ENCODE measurements around the gene GNAL.
"Not testable (repeated sequence)": the region's sequence is repeated elsewhere in the genome, so short reads cannot be mapped to it uniquely, and the experiment has no call there.

GNAL gene

DNA sequence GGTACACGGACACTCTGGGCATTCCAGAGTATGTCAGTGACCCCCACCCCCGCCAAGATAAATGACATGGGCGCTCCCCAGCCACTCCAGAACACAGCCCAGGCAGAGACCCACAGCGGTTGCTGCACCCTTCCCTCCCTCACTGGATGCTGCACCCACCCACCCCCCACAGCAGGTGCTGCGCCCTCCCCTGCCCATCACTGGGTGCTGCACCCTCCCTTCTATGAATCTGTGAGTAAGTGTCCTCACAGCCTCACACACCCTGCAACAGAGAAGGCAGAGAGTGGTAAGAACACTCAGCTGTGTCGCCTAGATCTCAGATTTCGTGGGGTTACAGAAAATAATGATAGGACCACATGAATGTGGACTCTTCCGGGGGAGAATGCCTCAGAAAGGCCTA lies 185.6 kb downstream of the GNAL start:
- DNase-seq (ENCODE audit: low read depth), result no peak

DNA sequence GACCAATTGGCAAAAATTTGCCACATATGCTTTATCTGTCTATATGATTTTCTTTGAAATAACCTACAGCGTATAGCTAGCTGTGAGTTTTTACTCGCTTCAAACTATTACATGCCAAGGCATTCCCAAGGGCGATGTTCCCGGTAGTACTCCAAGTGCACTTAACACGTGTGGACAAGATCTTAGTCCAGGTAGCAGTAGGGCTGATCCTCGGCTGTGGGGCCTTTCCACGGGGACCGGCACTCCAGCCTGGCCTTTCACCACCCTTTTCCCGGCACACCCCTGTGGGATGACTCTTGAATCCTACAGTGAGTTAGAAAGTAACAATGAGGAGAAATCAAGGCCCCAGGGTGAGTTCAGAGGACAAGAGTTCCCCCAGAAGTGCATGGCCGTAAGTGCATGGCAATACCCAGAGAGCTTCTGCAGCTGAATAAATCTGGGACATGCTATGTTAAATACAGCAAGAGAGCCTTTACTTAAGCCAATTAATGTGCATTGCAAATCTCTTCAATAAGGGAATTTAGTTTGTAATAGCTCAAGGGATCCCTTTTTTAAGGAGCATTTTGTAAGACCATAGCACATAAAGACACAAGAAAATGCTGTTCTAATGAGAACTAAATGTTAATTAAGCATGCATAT lies 188.6 kb downstream of the GNAL start:
- no peak for DNase-seq (ENCODE audit: low read depth)

DNA sequence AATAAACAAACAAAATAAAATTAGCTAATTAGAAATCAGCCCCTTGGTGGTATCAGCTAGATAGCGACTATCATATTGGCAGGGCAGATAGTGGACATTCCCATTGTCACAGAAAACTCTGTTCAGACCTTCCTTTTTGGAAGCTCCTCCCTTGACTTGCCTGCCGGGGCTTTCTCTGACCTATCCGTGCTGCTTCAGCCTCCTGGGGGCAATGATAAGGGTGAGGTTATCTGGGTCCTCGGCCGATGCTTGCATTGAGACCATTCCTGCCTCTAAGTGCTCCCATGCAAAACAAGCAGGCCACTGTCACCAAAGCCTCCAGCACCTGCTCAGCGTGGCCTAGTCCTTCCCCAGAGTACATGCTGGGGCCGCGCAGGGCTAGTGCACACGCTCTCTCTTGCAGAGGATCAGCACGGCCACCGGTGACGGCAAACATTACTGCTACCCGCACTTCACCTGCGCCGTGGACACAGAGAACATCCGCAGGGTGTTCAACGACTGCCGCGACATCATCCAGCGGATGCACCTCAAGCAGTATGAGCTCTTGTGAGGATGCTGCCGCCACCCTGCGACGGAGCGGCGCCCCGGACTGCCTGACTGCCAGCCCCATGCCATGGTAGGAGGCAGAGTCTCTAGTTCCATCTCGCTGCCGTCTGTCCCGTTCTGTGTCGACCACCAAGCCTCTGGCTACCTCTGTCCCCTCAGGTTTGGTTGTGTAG lies 191.7 kb downstream of the GNAL start:
- DNase-seq (ENCODE audit: low read depth), result no peak

DNA sequence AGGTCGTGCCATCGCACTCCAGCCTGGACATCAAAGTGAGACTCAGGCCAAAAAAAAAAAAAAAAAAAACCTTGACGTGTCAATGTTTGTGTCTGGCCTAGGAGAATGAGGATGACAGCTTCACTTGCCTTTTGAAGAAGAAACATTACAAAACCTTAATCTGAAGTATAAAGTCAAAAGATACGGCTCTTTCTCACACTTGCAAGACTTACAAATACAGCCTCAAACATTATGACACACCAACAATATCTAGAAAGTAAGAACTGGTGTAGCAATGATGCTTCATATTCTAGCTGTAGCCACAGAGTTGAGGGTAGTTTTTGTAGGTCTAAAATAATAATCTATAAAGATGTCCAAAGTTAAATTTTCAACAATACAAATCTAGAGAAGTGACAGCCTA lies 193.6 kb downstream of the GNAL start:
- DNase-seq (ENCODE audit: low read depth), result no peak

GRCh38 chr18:11883153-11883552 lies 194.1 kb downstream of the GNAL start:
- DNase-seq (ENCODE audit: low read depth), result no peak

GRCh38 chr18:11884396-11885030 lies 195.4 kb downstream of the GNAL start:
- no peak for DNase-seq (ENCODE audit: low read depth)

DNA sequence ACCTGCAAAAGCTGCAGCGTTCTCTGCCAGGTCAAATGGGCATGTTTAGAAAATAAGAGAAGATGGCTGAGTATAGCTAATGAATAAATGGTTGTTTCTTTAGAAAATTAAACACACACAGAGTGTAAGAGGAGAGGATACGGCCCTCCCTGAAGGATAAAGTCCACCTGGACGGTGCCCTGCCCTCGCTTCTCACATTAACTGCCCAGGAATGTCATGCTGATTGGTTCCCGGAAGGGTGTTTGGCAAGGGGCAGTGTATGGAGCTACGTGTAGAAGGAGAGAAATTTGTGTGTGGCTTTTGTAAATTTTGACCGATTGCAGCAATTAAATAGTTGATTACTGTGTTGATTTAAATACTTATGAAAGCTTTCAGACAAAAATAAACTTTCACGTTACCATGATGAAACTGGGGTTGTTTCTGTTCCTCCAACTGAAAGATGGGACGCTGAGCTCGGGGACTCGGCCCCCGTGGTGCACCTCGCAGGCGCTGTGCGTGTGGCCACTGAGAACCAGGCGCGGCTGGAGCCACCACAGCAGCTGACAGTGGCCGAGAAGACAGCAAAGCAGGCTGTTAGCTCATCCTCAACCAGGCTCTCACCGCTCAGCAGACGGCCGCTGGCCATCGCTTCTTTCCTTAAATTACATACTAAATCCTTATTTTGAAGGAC lies 196.3 kb downstream of the GNAL start:
- DNase-seq (ENCODE audit: low read depth), result no peak

- DNase-seq (ENCODE audit: low read depth), result no peak
Measured at GRCh38 chr18:11886577-11887110, 197.6 kb downstream of the GNAL start.

DNA sequence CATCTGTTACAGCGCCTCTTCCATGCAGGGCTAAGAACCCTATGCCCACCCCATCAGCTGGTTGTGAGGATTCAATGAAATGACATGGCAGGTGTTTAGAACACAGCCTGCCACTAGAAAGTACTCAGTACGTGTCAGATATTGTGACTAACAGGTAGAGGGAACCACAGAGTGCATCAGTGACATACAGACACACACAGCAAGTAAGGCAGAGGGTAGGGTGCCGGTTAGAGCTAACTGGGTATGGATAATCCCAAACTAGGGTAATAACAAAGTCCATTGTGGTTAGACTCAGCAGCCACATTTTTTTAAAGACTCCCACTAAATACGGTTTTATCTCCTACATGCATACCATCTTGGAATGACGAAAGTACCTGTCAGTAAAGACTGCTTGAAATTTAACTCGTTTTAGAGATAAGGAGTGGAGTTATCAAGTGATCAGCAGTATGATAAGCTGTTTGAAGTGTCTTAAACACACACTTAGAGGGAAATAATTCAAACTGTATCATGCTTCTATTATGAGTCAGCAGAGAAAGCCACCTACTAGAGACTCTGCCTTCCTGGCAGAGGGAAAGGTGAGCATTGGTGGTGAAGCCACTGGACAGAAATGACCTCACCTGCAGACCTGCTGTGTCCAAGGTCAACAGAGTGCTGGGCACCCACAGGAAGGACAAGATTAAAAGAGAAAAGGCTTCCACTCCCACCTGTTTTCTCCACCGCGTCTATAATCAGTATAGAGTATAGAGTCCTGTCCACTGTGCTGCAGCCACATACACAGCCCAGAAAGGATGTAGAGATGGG lies 198.5 kb downstream of the GNAL start:
- no peak for DNase-seq (ENCODE audit: low read depth)

GRCh38 chr18:11888726-11889125 lies 199.7 kb downstream of the GNAL start:
- DNase-seq (ENCODE audit: low read depth), result no peak

GRCh38 chr18:11889284-11889683 lies 200.2 kb downstream of the GNAL start:
- DNase-seq (ENCODE audit: low read depth), result no peak

- no peak for DNase-seq (ENCODE audit: low read depth)
Measured at GRCh38 chr18:11891737-11892136, 202.7 kb downstream of the GNAL start.

- not testable (repeated sequence) for DNase-seq (ENCODE audit: low read depth)
Measured at GRCh38 chr18:11892438-11892837, 203.4 kb downstream of the GNAL start.

- DNase-seq (ENCODE audit: low read depth), result no peak
Measured at GRCh38 chr18:11897781-11898180, 208.7 kb downstream of the GNAL start.

DNA sequence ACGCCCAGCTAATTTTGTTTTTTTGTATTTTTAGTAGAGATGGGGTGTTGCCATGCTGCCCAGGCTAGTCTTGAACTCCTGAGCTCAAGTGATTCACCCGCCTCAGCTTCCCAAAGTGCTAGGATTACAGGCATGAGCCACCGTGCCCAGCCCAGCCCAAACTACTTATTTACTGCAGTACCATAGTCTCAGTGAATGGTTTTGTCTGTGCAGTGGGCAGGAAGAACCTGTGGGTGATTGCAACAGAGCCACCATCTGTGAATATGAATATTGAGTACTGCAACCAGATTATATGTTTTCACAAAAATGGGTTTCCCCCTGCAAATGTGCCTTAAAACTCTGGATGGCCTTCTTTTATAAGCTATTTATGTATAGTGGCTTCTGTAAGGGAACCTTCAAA lies 210.0 kb downstream of the GNAL start:
- DNase-seq (ENCODE audit: low read depth), result no peak

DNA sequence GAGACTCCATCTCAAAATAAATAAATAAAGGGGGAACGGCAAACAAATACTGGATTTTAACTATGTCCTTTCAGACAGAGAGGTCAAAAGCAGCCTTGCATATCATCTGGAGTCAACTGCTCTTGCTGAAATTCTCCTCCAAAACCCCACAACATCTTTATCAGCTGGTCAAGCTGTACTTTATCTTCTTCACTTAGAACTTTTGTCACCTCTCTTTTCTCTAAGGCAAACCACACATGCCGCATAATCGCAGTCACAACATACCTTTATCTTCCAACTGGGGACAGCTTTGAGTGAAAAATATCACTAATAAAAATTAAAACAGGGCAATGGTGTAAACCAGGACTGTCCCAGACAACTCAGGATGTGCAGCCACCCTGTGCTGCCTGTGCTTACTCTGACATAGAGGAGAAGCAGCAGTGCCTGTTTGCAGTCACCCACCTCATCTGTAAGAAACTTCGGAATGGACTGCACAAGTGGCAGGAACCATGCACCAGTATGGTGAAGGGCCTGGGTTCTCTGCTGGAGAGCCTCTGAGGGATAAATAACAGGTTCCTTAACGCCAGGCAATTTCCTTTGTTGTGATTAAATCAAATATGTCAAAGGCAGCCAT lies 212.9 kb downstream of the GNAL start:
- no peak for DNase-seq (ENCODE audit: low read depth)

- DNase-seq (ENCODE audit: low read depth), result no peak
Measured at GRCh38 chr18:11902522-11903292, 213.6 kb downstream of the GNAL start.

- no peak for DNase-seq (ENCODE audit: low read depth)
Measured at GRCh38 chr18:11905613-11906012, 216.5 kb downstream of the GNAL start.

DNA sequence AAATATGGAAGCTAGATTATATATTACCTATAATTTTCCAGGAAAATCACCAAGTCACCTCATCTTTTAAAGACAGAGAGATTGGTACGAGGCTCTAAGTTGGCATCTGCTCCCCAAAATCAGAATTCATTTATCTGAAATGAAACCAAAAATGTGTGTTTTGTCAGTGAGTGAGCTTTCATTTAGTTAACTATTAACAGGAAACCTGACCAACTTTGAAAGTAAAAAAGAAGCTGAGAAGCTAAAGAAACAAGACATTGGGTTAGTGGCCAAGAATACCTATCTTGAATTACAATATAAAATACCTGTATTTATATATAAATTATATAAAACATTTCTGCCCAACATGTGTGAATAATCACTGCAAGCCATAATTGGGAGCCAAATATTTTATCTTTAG lies 217.1 kb downstream of the GNAL start:
- DNase-seq (ENCODE audit: low read depth), result no peak

Measured in stimulated activated CD8-positive, alpha-beta memory T cell treated with anti-CD3 and anti-CD28 coated beads, Interleukin-15, amount 100 ng/mL, for 1 hour (primary cell).